DMS79 treated with DMSO at 0.1 percent for 48 hours (cell line): ENCODE data around the gene NPC1.
"Not testable (repeated sequence)": the region's sequence is repeated elsewhere in the genome, so short reads cannot be mapped to it uniquely, and the experiment has no call there.

ENCODE experiments used
- DNase-seq: peaks from one replicate; lab custom pipeline; 2025; lab: John Stamatoyannopoulos, UW

The NPC1 gene

GRCh38 chr18:23575309-23575651 lies 11.0 kb downstream of the NPC1 start:
- no peak for DNase-seq

- no peak for DNase-seq
These were observed 11.5 kb downstream of the NPC1 start for GRCh38 chr18:23574611-23575308.

- DNase-seq, result no peak
These were observed 12.5 kb downstream of the NPC1 start for GRCh38 chr18:23573626-23574431.

GRCh38 chr18:23573020-23573419 lies 13.3 kb downstream of the NPC1 start:
- no peak for DNase-seq

- no peak for DNase-seq
These were observed 13.7 kb downstream of the NPC1 start for GRCh38 chr18:23572570-23572969.

GRCh38 chr18:23572012-23572411 lies 14.3 kb downstream of the NPC1 start:
- no peak for DNase-seq

GRCh38 chr18:23570912-23571504 lies 15.3 kb downstream of the NPC1 start:
- DNase-seq, result no peak

- no peak for DNase-seq
These were observed 16.8 kb downstream of the NPC1 start for GRCh38 chr18:23569299-23570063.

GRCh38 chr18:23568281-23569138 lies 17.8 kb downstream of the NPC1 start:
- DNase-seq, result no peak

- no peak for DNase-seq
These were observed 18.6 kb downstream of the NPC1 start for GRCh38 chr18:23567671-23568070.

- DNase-seq, result no peak
These were observed 20.3 kb downstream of the NPC1 start for GRCh38 chr18:23565916-23566547.

- DNase-seq, result no peak
These were observed 22.8 kb downstream of the NPC1 start for GRCh38 chr18:23563377-23564043.

GRCh38 chr18:23560186-23560585 lies 26.1 kb downstream of the NPC1 start:
- DNase-seq, result no peak

- DNase-seq, result not testable (repeated sequence)
These were observed 28.8 kb downstream of the NPC1 start for GRCh38 chr18:23557511-23557910.

GRCh38 chr18:23556145-23556780 lies 30.0 kb downstream of the NPC1 start:
- no peak for DNase-seq

GRCh38 chr18:23553887-23554286 lies 32.4 kb downstream of the NPC1 start:
- DNase-seq, result no peak

GRCh38 chr18:23552505-23552904 lies 33.8 kb downstream of the NPC1 start:
- no peak for DNase-seq

- no peak for DNase-seq
These were observed 34.3 kb downstream of the NPC1 start for GRCh38 chr18:23551978-23552377.

GRCh38 chr18:23550898-23551297 lies 35.4 kb downstream of the NPC1 start:
- no peak for DNase-seq

GRCh38 chr18:23548719-23549118 lies 37.6 kb downstream of the NPC1 start:
- DNase-seq, result no peak
